ENCODE measurements around the gene PROSER3. TPM values are rescaled to one million over a fixed set of nuclear protein-coding genes. Genes with fewer than 3 reads are reported as not detected.
"Not testable (repeated sequence)": the region's sequence is repeated elsewhere in the genome, so short reads cannot be mapped to it uniquely, and the experiment has no call there.

The PROSER3 gene
- total RNA-seq, 1 donor = 5.8 TPM

DNA sequence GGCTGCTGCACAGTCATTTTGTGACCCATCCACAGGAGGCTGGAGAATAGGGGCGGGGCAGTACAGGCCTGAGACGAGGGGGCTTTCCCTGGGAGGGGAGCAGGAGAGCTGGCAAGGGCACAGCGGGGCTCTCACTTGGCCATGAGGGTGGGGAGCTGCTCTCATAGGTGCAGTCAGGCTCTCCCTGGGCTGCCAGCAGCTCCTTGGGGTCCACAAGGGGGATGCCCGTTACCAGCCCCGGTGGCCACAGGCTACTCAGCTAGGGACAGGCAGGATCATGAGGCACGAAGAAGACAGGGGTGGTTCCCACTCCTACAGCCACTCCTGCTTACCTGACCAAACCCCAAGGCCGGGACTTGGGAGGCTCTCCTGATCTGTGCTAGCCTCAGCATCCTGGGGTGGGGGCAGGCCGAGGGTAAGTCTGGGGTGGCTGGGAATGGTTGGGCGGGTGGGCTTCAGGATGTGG, 33.9 kb downstream of the PROSER3 start:
- no peak overlapping the region for H3K27ac ChIP-seq (ENCODE audit: low read depth, low read length)
- peak; percentile 62 for DNase-seq (ENCODE audit: insufficient read length, low spot score, missing footprints)
- no peak overlapping the region for H3K4me2 ChIP-seq (ENCODE audit: insufficient read depth, low read length)
- no peak overlapping the region for H2AFZ ChIP-seq (ENCODE audit: low read length)
- TF ChIP-seq CTCF (IDR thresholded peaks at IDR 0.05; ENCODE audit: extremely low read depth, low read depth, low read length) = no peak
- no peaks in the 10 kb centered on the region for H4K20me1 ChIP-seq (ENCODE audit: insufficient read depth, low read length)
- H3K36me3 ChIP-seq (ENCODE audit: insufficient read depth, low read length) = no peaks in the 10 kb centered on the region
- no peaks in the 10 kb centered on the region for H3K79me2 ChIP-seq (ENCODE audit: insufficient read depth, low read length)
- H3K27me3 ChIP-seq (ENCODE audit: insufficient read depth, low read length) = peaks cover 20% of the 10 kb centered on the region
- H3K9me3 ChIP-seq (ENCODE audit: low read depth, low read length) = no peaks in the 10 kb centered on the region
- peaks cover 2% of the 10 kb centered on the region for H3K4me1 ChIP-seq (ENCODE audit: insufficient read depth, low read length)
- H3K4me3 ChIP-seq (ENCODE audit: insufficient read depth, low read length) = no peak overlapping the region

DNA sequence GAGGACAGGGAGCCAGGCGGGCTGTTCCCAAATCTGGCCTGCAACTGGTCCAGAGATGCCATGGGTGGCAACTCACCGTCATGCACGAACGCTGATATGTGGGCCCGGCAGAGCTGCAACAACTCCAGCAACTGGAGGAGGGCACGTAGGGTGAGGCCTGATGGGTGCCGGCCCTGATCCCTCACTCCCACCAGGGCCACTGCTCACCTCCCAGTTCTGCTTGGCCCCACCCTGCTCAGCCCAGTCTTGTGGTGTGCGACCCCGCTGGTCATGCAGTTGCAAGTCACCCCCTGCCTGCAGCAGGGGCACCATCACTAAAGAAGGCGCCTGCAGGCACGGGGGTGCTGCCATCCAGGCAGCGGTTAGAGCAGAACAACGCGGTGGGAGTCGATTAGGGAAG, 34.3 kb downstream of the PROSER3 start:
- Histone ChIP-seq H3K9me3 (ENCODE audit: low read depth, low read length) (no peaks in the 10 kb centered on the region), H3K4me1 (ENCODE audit: insufficient read depth, low read length) (peaks cover 2% of the 10 kb centered on the region), H3K36me3 (ENCODE audit: insufficient read depth, low read length) (no peaks in the 10 kb centered on the region), H3K27me3 (ENCODE audit: insufficient read depth, low read length) (peaks cover 24% of the 10 kb centered on the region), H3K4me3 (ENCODE audit: insufficient read depth, low read length) (no peak overlapping the region), H2AFZ (ENCODE audit: low read length) (no peak overlapping the region), H3K79me2 (ENCODE audit: insufficient read depth, low read length) (no peaks in the 10 kb centered on the region), H4K20me1 (ENCODE audit: insufficient read depth, low read length) (no peaks in the 10 kb centered on the region), H3K4me2 (ENCODE audit: insufficient read depth, low read length) (no peak overlapping the region), H3K27ac (ENCODE audit: low read depth, low read length) (no peak overlapping the region)
- peak; percentile 71 for DNase-seq (ENCODE audit: insufficient read length, low spot score, missing footprints)
- no peak for TF ChIP-seq CTCF (IDR thresholded peaks at IDR 0.05; ENCODE audit: extremely low read depth, low read depth, low read length)

GRCh38 chr19:35792888-35793287, 34.9 kb downstream of the PROSER3 start:
- Histone ChIP-seq H3K4me1 (ENCODE audit: insufficient read depth, low read length) (peaks cover 2% of the 10 kb centered on the region), H2AFZ (ENCODE audit: low read length) (no peak overlapping the region), H3K9me3 (ENCODE audit: low read depth, low read length) (no peaks in the 10 kb centered on the region), H3K4me3 (ENCODE audit: insufficient read depth, low read length) (no peak overlapping the region), H4K20me1 (ENCODE audit: insufficient read depth, low read length) (no peaks in the 10 kb centered on the region), H3K36me3 (ENCODE audit: insufficient read depth, low read length) (no peaks in the 10 kb centered on the region), H3K79me2 (ENCODE audit: insufficient read depth, low read length) (no peaks in the 10 kb centered on the region), H3K4me2 (ENCODE audit: insufficient read depth, low read length) (no peak overlapping the region), H3K27ac (ENCODE audit: low read depth, low read length) (no peak overlapping the region), H3K27me3 (ENCODE audit: insufficient read depth, low read length) (peaks cover 28% of the 10 kb centered on the region)
- DNase-seq (ENCODE audit: insufficient read length, low spot score, missing footprints) = no peak
- TF ChIP-seq CTCF (IDR thresholded peaks at IDR 0.05; ENCODE audit: extremely low read depth, low read depth, low read length) = no peak

DNA sequence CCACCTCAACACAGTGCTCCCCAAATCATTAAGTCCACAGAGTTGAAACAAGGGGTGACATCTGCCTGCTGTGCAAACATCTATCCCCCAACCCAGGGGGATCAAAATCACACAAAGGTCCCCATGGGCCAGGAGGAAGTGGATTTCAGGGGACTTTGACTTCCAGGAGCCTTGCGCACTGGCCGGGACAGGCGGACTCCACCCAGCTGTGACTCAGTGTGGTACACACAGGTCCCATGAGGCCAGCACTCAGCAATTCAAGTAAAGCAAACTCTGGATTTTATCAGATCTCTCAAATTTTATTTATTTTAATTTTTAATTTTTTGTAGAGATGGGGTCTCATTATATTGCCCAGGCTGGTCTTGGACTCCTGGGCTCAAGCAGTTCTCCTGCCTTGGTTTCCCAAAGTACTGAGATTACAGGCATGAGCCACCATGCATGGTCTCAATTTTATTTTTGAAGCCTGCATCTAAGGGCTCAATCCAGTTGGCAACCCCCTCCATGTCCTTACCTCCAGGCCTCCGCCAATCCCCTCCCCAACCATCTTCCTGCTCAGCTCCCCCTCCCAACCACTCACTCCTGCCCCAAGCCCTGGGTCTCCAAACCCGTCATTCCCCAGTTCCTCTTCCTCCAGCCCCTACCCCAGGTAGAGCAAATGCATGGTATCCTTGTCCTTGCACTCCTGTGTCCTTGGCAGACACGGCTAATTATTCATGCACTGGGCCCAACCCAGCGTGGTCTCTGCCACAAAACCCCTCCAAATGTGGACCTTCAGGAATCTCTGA, 35.6 kb downstream of the PROSER3 start:
- Histone ChIP-seq H4K20me1 (ENCODE audit: insufficient read depth, low read length) (no peaks in the 10 kb centered on the region), H3K9me3 (ENCODE audit: low read depth, low read length) (no peaks in the 10 kb centered on the region), H3K4me3 (ENCODE audit: insufficient read depth, low read length) (no peak overlapping the region), H3K27me3 (ENCODE audit: insufficient read depth, low read length) (peaks cover 33% of the 10 kb centered on the region), H3K79me2 (ENCODE audit: insufficient read depth, low read length) (no peaks in the 10 kb centered on the region), H2AFZ (ENCODE audit: low read length) (no peak overlapping the region), H3K4me2 (ENCODE audit: insufficient read depth, low read length) (no peak overlapping the region), H3K4me1 (ENCODE audit: insufficient read depth, low read length) (peaks cover 2% of the 10 kb centered on the region), H3K36me3 (ENCODE audit: insufficient read depth, low read length) (no peaks in the 10 kb centered on the region), H3K27ac (ENCODE audit: low read depth, low read length) (no peak overlapping the region)
- TF ChIP-seq CTCF (IDR thresholded peaks at IDR 0.05; ENCODE audit: extremely low read depth, low read depth, low read length) = no peak
- peak; percentile 99 for DNase-seq (ENCODE audit: insufficient read length, low spot score, missing footprints)

- H4K20me1 ChIP-seq (ENCODE audit: insufficient read depth, low read length); H3K4me1 ChIP-seq (ENCODE audit: insufficient read depth, low read length); H2AFZ ChIP-seq (ENCODE audit: low read length); H3K36me3 ChIP-seq (ENCODE audit: insufficient read depth, low read length); H3K79me2 ChIP-seq (ENCODE audit: insufficient read depth, low read length); DNase-seq (ENCODE audit: insufficient read length, low spot score, missing footprints); H3K9me3 ChIP-seq (ENCODE audit: low read depth, low read length); H3K4me2 ChIP-seq (ENCODE audit: insufficient read depth, low read length); H3K27ac ChIP-seq (ENCODE audit: low read depth, low read length); H3K4me3 ChIP-seq (ENCODE audit: insufficient read depth, low read length): not testable (repeated sequence)
- peaks cover 33% of the 10 kb centered on the region for H3K27me3 ChIP-seq (ENCODE audit: insufficient read depth, low read length)
Observed at GRCh38 chr19:35795564-35795963, 37.6 kb downstream of the PROSER3 start.

Measured in osteoblast (primary cell).